Lower lobe of right lung (tissue), 2 donors: ENCODE results near the gene ATP1B2. TPM values are rescaled to one million over a fixed set of nuclear protein-coding genes. Genes with fewer than 3 reads are reported as not detected.

Experiments used
- ATAC-seq, 2 donors: fragments of 200-7000 bp; cut with Tn5 transposase; one replicate each; pipeline ENCODE4 v1.9.1; 2020 to 2022; ENCODE audit warnings: mild to moderate bottlenecking in 2 of 2, moderate library complexity in 2 of 2
- DNase-seq: peaks from one replicate; pipeline ENCODE4 v3.0.0-alpha.2; 2020
- H3K27ac ChIP-seq: fragments of 200-600 bp; one replicate; pipeline ENCODE4 v1.8.0; 2022
- H3K27me3 ChIP-seq: fragments of 200-600 bp; one replicate; pipeline ENCODE4 v1.8.0; 2022; ENCODE audit warnings: low read depth
- H3K36me3 ChIP-seq: fragments of 200-600 bp; one replicate; pipeline ENCODE4 v1.8.0; 2022; ENCODE audit warnings: mild to moderate bottlenecking
- H3K4me1 ChIP-seq: fragments of 200-600 bp; one replicate; pipeline ENCODE4 v1.8.0; 2022
- H3K4me3 ChIP-seq: fragments of 200-600 bp; one replicate; pipeline ENCODE4 v1.8.0; 2022; ENCODE audit warnings: mild to moderate bottlenecking
- H3K9me3 ChIP-seq: fragments of 200-600 bp; one replicate; pipeline ENCODE4 v1.8.0; 2022
- intact Hi-C: fragments of 100-400 bp; cut with DNase I; formaldehyde crosslinking; loops from one replicate; pipeline ENCODE4 v1.11.0; 2022
- total RNA-seq: library from RNA; stranded (reverse); fragmentation: NEBNext Ultra II Directional; extraction: Animal tissue kit (Norgen Biotek cat#: 25700); gene quantifications from one replicate; pipeline ENCODE4 v1.2.1, GENCODE V29; 2021
- TF ChIP-seq, protein P1 (sequence below): fragments of 200-600 bp; IDR thresholded peaks from one replicate; pipeline ENCODE4 v1.8.0; 2022; ENCODE audit warnings: antibody characterized with exemption, mild to moderate bottlenecking
- donor health status: DM: no; HTN: yes; CAD: no; lungs with severe emphysema.

ATP1B2 gene
- total RNA-seq, 1 donor from 2014 or later, result 3.1 TPM

DNA sequence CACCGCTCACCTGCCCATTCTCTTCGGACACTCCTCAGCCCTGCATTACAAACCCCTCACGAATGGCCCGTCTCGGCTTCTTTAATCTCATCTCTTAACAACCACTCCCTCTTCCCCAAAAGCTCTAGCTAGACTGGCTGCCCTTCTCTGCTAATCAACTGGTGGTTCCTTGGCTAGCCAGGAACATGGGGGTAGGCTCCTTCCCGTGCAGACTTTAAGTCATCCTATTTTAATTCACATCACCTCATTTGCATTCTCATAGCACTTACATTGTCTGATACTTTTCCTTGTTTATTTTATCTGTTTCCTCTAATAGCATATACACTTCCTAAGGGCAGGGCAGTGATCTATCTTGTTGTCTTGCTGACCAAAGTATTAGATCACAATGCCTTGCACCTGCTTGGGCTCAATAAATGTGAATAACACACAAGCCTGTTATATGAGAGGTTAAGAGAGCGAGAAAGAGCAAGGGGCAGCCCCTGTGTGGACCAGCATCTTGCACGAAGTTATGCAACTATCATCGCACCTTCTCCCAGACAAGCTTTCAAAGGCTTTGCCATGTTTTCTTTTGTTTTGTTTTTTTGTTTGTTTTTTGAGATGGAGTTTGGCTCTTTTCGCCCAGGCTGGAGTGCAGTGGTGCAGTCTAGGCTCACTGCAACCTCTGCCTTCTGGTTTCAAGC, 26.8 kb downstream of the ATP1B2 start:
- DNase-seq (no peak), ATAC-seq (no peak)
- Histone ChIP-seq H3K4me1 (no peaks in the 10 kb centered on the region), H3K9me3 (peaks cover 6% of the 10 kb centered on the region), H3K36me3 (peaks cover 37% of the 10 kb centered on the region), H3K27me3 (no peaks in the 10 kb centered on the region), H3K27ac (no peak overlapping the region), H3K4me3 (no peak overlapping the region)
- TF ChIP-seq, protein P1, sequence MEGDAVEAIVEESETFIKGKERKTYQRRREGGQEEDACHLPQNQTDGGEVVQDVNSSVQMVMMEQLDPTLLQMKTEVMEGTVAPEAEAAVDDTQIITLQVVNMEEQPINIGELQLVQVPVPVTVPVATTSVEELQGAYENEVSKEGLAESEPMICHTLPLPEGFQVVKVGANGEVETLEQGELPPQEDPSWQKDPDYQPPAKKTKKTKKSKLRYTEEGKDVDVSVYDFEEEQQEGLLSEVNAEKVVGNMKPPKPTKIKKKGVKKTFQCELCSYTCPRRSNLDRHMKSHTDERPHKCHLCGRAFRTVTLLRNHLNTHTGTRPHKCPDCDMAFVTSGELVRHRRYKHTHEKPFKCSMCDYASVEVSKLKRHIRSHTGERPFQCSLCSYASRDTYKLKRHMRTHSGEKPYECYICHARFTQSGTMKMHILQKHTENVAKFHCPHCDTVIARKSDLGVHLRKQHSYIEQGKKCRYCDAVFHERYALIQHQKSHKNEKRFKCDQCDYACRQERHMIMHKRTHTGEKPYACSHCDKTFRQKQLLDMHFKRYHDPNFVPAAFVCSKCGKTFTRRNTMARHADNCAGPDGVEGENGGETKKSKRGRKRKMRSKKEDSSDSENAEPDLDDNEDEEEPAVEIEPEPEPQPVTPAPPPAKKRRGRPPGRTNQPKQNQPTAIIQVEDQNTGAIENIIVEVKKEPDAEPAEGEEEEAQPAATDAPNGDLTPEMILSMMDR, result no peak
- intact Hi-C loops, result no loop called here

GRCh38 chr17:7684851-7685532, 34.3 kb downstream of the ATP1B2 start:
- no peak for ATAC-seq
- intact Hi-C loops, result no loop called here
- peaks cover 31% of the 10 kb centered on the region for H3K4me1 ChIP-seq
- H3K27ac ChIP-seq, result peak overlapping the region; percentile 96
- TF ChIP-seq, protein P1, result no peak
- H3K9me3 ChIP-seq, result no peaks in the 10 kb centered on the region
- DNase-seq, result no peak
- H3K36me3 ChIP-seq, result no peaks in the 10 kb centered on the region
- H3K27me3 ChIP-seq, result no peaks in the 10 kb centered on the region
- H3K4me3 ChIP-seq, result peak overlapping the region; percentile 95

DNA sequence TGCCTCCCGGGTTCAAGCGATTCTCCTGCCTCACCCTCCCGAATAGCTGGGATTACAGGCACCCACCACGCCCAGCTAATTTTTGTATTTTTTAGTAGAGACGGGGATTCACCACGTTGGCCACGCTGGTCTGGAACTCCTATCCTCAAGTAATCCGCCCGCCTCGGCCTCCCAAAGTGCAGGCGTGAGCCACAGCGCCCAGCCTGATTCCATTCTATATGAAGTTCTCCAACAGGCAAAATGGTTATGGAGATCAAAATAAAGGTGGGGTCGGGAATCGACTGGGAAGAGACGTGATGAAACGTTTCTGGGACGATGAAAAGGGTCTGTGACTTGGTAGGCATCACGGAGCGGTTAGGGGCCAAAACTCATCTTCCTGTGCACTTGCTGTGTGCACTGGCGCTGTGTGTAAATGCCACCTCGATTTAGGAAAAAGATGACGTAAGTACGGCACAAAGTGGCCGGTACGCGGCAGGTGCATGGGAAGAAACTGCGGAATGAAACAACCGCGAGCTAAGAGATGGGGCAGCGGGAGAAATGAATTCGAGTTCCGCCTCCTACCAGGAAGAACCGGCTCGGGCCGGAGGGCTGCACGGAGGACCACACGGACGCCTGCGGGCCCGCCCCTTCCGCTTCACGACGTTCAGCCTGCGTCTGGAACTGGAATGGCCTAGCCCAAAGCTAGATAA, 35.0 kb downstream of the ATP1B2 start:
- H3K4me3 ChIP-seq, result peak overlapping the region; percentile 95
- no peaks in the 10 kb centered on the region for H3K9me3 ChIP-seq
- no peaks in the 10 kb centered on the region for H3K36me3 ChIP-seq
- ATAC-seq (peak; percentile 86 to 88), DNase-seq (peak; percentile 96)
- peak overlapping the region; percentile 96 for H3K27ac ChIP-seq
- TF ChIP-seq, protein P1, result no peak
- peaks cover 31% of the 10 kb centered on the region for H3K4me1 ChIP-seq
- intact Hi-C loops, result no loop called here
- no peaks in the 10 kb centered on the region for H3K27me3 ChIP-seq

GRCh38 chr17:7686222-7687071, 35.7 kb downstream of the ATP1B2 start:
- H3K4me1 ChIP-seq, result peaks cover 31% of the 10 kb centered on the region
- H3K4me3 ChIP-seq, result peak overlapping the region; percentile 95
- intact Hi-C loops, result no loop called here
- H3K27me3 ChIP-seq, result no peaks in the 10 kb centered on the region
- peak; percentile 81 for DNase-seq
- peak; percentile 72 to 78 for ATAC-seq
- peak overlapping the region; percentile 96 for H3K27ac ChIP-seq
- no peaks in the 10 kb centered on the region for H3K36me3 ChIP-seq
- no peaks in the 10 kb centered on the region for H3K9me3 ChIP-seq
- TF ChIP-seq, protein P1, result no peak
